Measurements from ENCODE around the gene PPM1E. TPM values are rescaled to one million over a fixed set of nuclear protein-coding genes. Genes with fewer than 3 reads are reported as not detected.

The PPM1E gene
- total RNA-seq, 1 experiment from 2014 or later, result 7.1 TPM

DNA sequence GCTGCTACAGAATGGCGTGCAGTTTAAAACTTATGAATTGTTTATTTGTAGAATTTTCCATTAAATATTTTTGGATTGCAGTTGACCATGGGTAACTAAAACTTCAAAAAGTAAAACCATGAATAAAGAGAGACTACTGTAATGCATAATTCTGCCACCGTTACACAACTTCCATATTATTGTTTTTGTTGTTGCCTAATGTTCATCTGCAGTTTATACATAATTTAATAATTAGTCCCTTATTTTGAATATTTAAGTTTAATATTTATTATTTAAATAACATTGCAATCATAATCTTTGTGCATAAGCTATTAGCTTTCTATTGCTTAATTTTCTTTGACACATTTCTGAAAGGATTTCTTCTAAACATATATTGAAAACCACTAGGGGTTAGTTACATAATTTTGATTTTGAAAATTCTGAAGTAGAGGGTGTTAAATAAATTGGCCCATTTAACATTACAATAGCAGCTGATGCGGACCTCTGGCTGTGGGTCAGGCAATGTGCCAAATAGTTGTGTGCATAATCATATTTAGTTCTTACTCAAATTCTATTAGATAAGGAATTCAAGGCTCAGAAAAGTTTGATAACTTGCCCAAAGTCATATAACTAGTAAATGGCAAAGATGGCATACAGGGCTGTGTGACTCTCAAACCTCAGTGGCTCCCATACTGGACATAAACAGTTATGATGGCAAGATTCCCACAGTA is 31.1 kb downstream of the PPM1E start:
- no peak overlapping the region for H2BK12ac ChIP-seq (ENCODE audit: insufficient read length, low read depth, low read length)
- no peak overlapping the region for H3K4me3 Mint-ChIP-seq
- no peaks in the 10 kb centered on the region for H3K4me1 ChIP-seq (ENCODE audit: insufficient read depth, low read length)
- no peak overlapping the region; a peak in 1 of 7 replicates for H3K27ac Mint-ChIP-seq
- no peak overlapping the region for H3T11ph ChIP-seq (ENCODE audit: low read length)
- no peaks in the 10 kb centered on the region for H3K9me3 ChIP-seq (ENCODE audit: control insufficient read depth, low read depth, low read length)
- H3K27me3 ChIP-seq (ENCODE audit: insufficient read depth, low read length), result no peaks in the 10 kb centered on the region
- H4K5ac ChIP-seq (ENCODE audit: insufficient read length, low read depth, low read length), result no peak overlapping the region
- H3K27me3 Mint-ChIP-seq (ENCODE audit: low read depth), result no peaks in the 10 kb centered on the region
- H3K4ac ChIP-seq (ENCODE audit: low read depth, low read length), result no peak overlapping the region
- no peaks in the 10 kb centered on the region for H3K9me3 Mint-ChIP-seq
- no peaks in the 10 kb centered on the region for H3K79me2 ChIP-seq (ENCODE audit: insufficient read depth, low read length)
- H4K91ac ChIP-seq (ENCODE audit: insufficient read length, low read depth, low read length), result no peak overlapping the region
- no peaks in the 10 kb centered on the region for H3K23me2 ChIP-seq (ENCODE audit: insufficient read length, low read depth, low read length, poor library complexity, severe bottlenecking)
- no peak overlapping the region for H3K18ac ChIP-seq (ENCODE audit: insufficient read length, low read depth, low read length)
- H4K20me1 ChIP-seq (ENCODE audit: control insufficient read depth, insufficient read depth, insufficient read length), result no peaks in the 10 kb centered on the region
- H3K27ac ChIP-seq (ENCODE audit: insufficient read length, low read depth, low read length), result no peak overlapping the region
- H3K36me3 Mint-ChIP-seq (ENCODE audit: insufficient read depth in 1 of 3, low read depth in 3 of 3), result no peaks in the 10 kb centered on the region
- no peak overlapping the region for H3K4me2 ChIP-seq (ENCODE audit: insufficient read depth, insufficient read length, low read length)
- H3K23ac ChIP-seq (ENCODE audit: insufficient read length, low read depth, low read length), result no peak overlapping the region
- no peak overlapping the region for H2AK5ac ChIP-seq (ENCODE audit: insufficient read length, low read length)
- no peaks in the 10 kb centered on the region for H3K79me1 ChIP-seq (ENCODE audit: insufficient read depth, low read depth, low read length, poor library complexity, severe bottlenecking)
- H3K14ac ChIP-seq (ENCODE audit: insufficient read depth, low read length), result no peak overlapping the region
- no peak overlapping the region for H2BK5ac ChIP-seq (ENCODE audit: insufficient read length, low read length)
- H2BK15ac ChIP-seq (ENCODE audit: low read depth, low read length), result no peak overlapping the region
- WGBS (ENCODE audit: extremely low coverage, insufficient read length, low lambda C conversion rate), result no CpG with 5 or more reads among the region's 3 CpGs
- H3K9ac ChIP-seq (ENCODE audit: extremely low read depth, insufficient read length, low read length), result no peak overlapping the region
- no peak overlapping the region for H2BK120ac ChIP-seq (ENCODE audit: low read depth, low read length, poor library complexity, severe bottlenecking)
- TF ChIP-seq, protein P1, sequence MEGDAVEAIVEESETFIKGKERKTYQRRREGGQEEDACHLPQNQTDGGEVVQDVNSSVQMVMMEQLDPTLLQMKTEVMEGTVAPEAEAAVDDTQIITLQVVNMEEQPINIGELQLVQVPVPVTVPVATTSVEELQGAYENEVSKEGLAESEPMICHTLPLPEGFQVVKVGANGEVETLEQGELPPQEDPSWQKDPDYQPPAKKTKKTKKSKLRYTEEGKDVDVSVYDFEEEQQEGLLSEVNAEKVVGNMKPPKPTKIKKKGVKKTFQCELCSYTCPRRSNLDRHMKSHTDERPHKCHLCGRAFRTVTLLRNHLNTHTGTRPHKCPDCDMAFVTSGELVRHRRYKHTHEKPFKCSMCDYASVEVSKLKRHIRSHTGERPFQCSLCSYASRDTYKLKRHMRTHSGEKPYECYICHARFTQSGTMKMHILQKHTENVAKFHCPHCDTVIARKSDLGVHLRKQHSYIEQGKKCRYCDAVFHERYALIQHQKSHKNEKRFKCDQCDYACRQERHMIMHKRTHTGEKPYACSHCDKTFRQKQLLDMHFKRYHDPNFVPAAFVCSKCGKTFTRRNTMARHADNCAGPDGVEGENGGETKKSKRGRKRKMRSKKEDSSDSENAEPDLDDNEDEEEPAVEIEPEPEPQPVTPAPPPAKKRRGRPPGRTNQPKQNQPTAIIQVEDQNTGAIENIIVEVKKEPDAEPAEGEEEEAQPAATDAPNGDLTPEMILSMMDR (conservative IDR thresholded peaks at IDR 0.05), result no peak
- DNase-seq, result no peak
- H3K56ac ChIP-seq (ENCODE audit: insufficient read length, low read depth, low read length), result no peak overlapping the region
- no peak overlapping the region for H4K8ac ChIP-seq (replicated peaks; ENCODE audit: insufficient read length, low read depth, low read length)
- H2BK20ac ChIP-seq (ENCODE audit: low read depth, low read length, poor library complexity, severe bottlenecking), result no peak overlapping the region
- no peak overlapping the region for H2AFZ ChIP-seq (ENCODE audit: low read length)
- H3K4me1 Mint-ChIP-seq, result no peaks in the 10 kb centered on the region

Measured in H9 (cell line).